ENCODE data around the gene SNCA. TPM values are rescaled to one million over a fixed set of nuclear protein-coding genes. Genes with fewer than 3 reads are reported as not detected.

Gene SNCA
- total RNA-seq, 6 donors from 2014 or later, result 6.3 to 15.4 (median 12.1) TPM

DNA sequence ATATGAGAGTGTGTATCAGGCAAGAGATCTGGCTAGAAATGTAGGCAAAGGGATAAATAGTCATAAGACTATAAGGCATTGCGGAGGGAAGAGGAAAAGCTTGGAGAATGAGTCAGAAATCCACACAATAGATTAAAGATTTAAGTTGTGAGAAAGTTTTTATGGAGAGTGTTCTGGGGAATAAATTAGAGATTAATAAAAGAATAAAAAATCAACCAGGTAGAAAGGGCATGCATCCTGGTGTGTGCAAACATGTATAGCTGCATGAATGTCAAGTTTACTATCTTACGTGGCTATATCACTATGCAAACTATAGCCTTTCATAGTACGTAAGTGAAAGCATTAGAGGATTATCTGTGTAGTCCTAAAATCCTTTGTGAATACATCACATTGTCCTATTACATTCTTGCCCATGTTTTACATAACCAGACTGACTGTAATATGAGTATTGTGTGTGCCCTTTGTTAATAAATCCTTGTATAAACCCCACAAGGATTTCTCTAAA is 36.9 kb downstream of the SNCA start:
- no peak for DNase-seq
- H3K4me3 ChIP-seq, result no peak overlapping the region
- no peaks in the 10 kb centered on the region for H3K36me3 ChIP-seq
- TF ChIP-seq CTCF (IDR thresholded peaks at IDR 0.05), result no peak
- no peak for TF ChIP-seq EP300 (IDR thresholded peaks at IDR 0.05)
- no peak for TF ChIP-seq POLR2A (IDR thresholded peaks at IDR 0.05)
- no peak for TF ChIP-seq POLR2AphosphoS5 (IDR thresholded peaks at IDR 0.05)
- no peak for ATAC-seq (ENCODE audit: low FRiP score in 2 of 2)
- no peaks in the 10 kb centered on the region for H3K4me1 ChIP-seq
- H3K27me3 ChIP-seq, result no peaks in the 10 kb centered on the region
- H3K9me3 ChIP-seq, result no peaks in the 10 kb centered on the region
- H3K27ac ChIP-seq, result no peak overlapping the region
- 85 to 93% methylated on average over 3 of the region's 3 CpGs for WGBS, 2 donors

DNA sequence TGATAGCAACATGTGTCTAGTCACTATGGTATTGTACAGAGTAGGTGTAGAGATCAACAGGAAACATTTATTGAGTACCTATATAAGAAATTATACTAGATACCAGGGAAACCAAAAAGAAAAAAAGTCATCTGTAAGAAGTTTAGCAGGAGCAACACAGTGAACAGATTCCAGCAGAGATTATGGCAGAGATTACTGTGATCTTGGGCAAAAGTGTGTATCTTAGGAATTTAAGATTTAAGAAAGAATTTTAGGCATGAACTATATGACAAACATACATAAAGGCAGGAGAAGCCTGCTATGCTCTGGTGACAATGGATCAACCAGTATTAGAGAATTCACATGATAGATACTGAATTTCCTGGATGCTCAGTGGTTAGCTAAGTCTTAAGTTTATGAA is 37.9 kb downstream of the SNCA start:
- Histone ChIP-seq H3K4me1 (no peaks in the 10 kb centered on the region), H3K9me3 (no peaks in the 10 kb centered on the region), H3K4me3 (no peak overlapping the region), H3K36me3 (no peaks in the 10 kb centered on the region), H3K27ac (no peak overlapping the region), H3K27me3 (no peaks in the 10 kb centered on the region)
- no peak for ATAC-seq (ENCODE audit: low FRiP score in 2 of 2)
- DNase-seq, result no peak
- TF ChIP-seq POLR2AphosphoS5 (IDR thresholded peaks at IDR 0.05), result no peak
- TF ChIP-seq POLR2A (IDR thresholded peaks at IDR 0.05), result no peak
- no peak for TF ChIP-seq EP300 (IDR thresholded peaks at IDR 0.05)
- no peak for TF ChIP-seq CTCF (IDR thresholded peaks at IDR 0.05)

DNA sequence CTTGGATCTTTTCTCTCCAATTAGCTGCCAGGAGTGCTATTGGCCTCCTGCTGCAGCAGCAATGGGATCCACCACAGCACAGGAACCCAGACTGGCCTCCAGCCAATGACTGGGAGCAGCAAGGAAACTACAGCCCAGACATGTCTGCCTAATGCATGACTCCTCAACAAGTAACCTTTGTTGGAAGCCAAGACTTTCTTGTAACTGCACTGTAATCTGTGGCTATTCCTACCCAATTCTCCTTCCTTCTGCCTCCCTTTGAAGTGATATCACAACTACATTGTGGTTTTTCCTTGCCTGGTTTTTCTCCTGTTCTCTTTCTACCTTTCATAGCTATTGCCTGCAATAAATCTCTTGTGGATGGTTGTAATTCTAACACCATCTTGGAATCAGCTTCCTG is 39.8 kb downstream of the SNCA start:
- Histone ChIP-seq H3K4me1 (no peaks in the 10 kb centered on the region), H3K9me3 (no peaks in the 10 kb centered on the region), H3K4me3 (no peak overlapping the region), H3K36me3 (no peaks in the 10 kb centered on the region), H3K27ac (no peak overlapping the region), H3K27me3 (no peaks in the 10 kb centered on the region)
- ATAC-seq (ENCODE audit: low FRiP score in 2 of 2), result no peak
- DNase-seq, result no peak
- no peak for TF ChIP-seq CTCF (IDR thresholded peaks at IDR 0.05)
- TF ChIP-seq EP300 (IDR thresholded peaks at IDR 0.05), result no peak
- no peak for TF ChIP-seq POLR2AphosphoS5 (IDR thresholded peaks at IDR 0.05)
- no peak for TF ChIP-seq POLR2A (IDR thresholded peaks at IDR 0.05)

DNA sequence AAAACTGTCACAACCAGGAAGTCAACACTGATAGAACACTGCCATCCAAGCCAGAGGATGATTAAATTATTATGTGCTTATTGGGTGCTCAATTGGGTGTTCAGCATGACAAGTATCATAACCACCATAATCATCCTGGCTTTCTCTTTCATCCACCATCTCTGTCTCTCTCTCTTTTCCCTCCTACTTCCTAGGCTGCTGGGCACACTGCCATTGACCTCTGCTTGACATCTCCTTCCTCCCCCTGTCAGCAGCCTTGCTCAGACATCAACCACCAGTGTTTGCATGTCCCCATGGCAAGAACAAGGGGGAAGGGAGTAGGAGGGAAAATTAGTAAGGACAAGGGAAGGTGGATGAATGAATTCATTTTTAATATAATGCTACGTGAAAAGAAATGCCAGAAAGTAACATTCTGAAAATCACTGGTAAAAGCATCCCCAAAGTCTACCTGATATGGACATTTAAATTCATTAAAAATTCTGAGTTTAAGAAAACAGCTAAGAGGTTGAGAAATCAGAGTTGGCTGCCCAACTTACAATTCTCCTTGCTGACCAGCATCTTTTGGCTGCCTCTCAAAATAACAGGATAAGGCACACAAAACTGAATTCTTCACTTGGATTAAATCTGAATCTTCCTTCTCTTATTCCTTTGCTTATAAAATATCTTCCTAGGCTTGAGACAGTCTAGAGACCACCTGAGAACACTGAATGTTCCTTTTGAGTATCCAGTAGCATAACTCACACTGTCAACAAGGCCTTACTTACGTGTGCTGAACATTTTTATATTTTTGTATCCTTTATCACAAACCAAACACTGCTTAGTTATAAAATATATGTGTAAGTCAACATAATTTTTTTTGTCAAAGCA is 48.5 kb downstream of the SNCA start:
- H3K9me3 ChIP-seq, result no peaks in the 10 kb centered on the region
- TF ChIP-seq POLR2AphosphoS5 (IDR thresholded peaks at IDR 0.05) (no peak), POLR2A (IDR thresholded peaks at IDR 0.05) (no peak)
- DNase-seq, result no peak
- H3K4me3 ChIP-seq, result no peak overlapping the region
- peak in 1 of 2 donors; percentile 32 for ATAC-seq (ENCODE audit: low FRiP score in 2 of 2)
- no peaks in the 10 kb centered on the region for H3K4me1 ChIP-seq
- no peak overlapping the region for H3K27ac ChIP-seq
- 49 to 65% methylated on average over 2 of the region's 2 CpGs for WGBS, 2 donors
- H3K36me3 ChIP-seq, result no peaks in the 10 kb centered on the region
- H3K27me3 ChIP-seq, result no peaks in the 10 kb centered on the region

- no peak overlapping the region for H3K4me3 ChIP-seq
- TF ChIP-seq CTCF (IDR thresholded peaks at IDR 0.05), result no peak
- TF ChIP-seq POLR2A (IDR thresholded peaks at IDR 0.05), result no peak
- TF ChIP-seq EP300 (IDR thresholded peaks at IDR 0.05), result no peak
- no peak for TF ChIP-seq POLR2AphosphoS5 (IDR thresholded peaks at IDR 0.05)
- H3K36me3 ChIP-seq, result no peaks in the 10 kb centered on the region
- ATAC-seq (ENCODE audit: low FRiP score in 2 of 2), result no peak
- DNase-seq, result no peak
- H3K27ac ChIP-seq, result no peak overlapping the region
- H3K27me3 ChIP-seq, result no peaks in the 10 kb centered on the region
- WGBS, 2 donors, result 79 to 84% methylated on average over 2 of the region's 2 CpGs
- H3K4me1 ChIP-seq, result no peaks in the 10 kb centered on the region
- H3K9me3 ChIP-seq, result no peaks in the 10 kb centered on the region
Observed at GRCh38 chr4:89784686-89785231, 52.2 kb downstream of the SNCA start.

Measured in upper lobe of left lung (tissue), 6 donors.